B cell (primary cell): Measurements from ENCODE around the gene DOCK3. TPM values are rescaled to one million over a fixed set of nuclear protein-coding genes. Genes with fewer than 3 reads are reported as not detected.

Experiments
- ATAC-seq: fragments of 200-7000 bp; cut with Tn5 transposase; one replicate; pipeline ENCODE4 v1.10.0; 2021; ENCODE audit warnings: low read depth, mild to moderate bottlenecking, moderate number of reproducible peaks, moderate library complexity
- CTCF ChIA-PET: fragments of 350-600 bp; sonication (Branson Sonifier 250); formaldehyde crosslinking; loops from one replicate; lab custom pipeline; 2021; ENCODE audit warnings: antibody characterized with exemption, inconsistent platforms; lab: Charles Lee
- POLR2A ChIA-PET: fragments of 350-600 bp; sonication (Branson Sonifier 250); formaldehyde crosslinking; loops from one replicate; lab custom pipeline; 2021; ENCODE audit warnings: antibody characterized with exemption; lab: Charles Lee
- DNase-seq: peaks from one replicate; pipeline ENCODE4 v3.0.0; 2013
- H2AFZ ChIP-seq: 2 replicates; pipeline ENCODE4 v1.6.1; 2012; ENCODE audit warnings: mild to moderate bottlenecking, low read depth, low read length; ENCODE audit not compliant: insufficient read depth, poor library complexity, severe bottlenecking
- H3K27ac ChIP-seq, 2 donors: 1 replicate in 1 of 2; 2 replicates in 1 of 2; pipeline ENCODE4 v1.5.1; 2012 to 2013; ENCODE audit warnings: low read length in 2 of 2, mild to moderate bottlenecking in 2 of 2, moderate library complexity in 1 of 2
- H3K27me3 ChIP-seq, 4 experiments: fragments of 200-600 bp in 1 of 4; sonication (generic) in 1 of 4; replicated peaks in 1 of 4; 1 replicate in 2 of 4; 2 replicates in 2 of 4; pipeline versions ENCODE4 v1.6.1 to v1.7.0; 2013 to 2016; ENCODE audit warnings: low read length in 3 of 4, mild to moderate bottlenecking in 2 of 4, mixed read lengths in 1 of 4, moderate library complexity in 1 of 4; ENCODE audit not compliant: insufficient read depth in 4 of 4, control insufficient read depth in 3 of 4; ENCODE audit errors: control extremely low read depth in 1 of 4
- H3K36me3 ChIP-seq, 2 experiments: replicated peaks in 1 of 2; 1 replicate in 1 of 2; 2 replicates in 1 of 2; pipeline versions ENCODE4 v1.6.1 to v1.7.1; 2013; ENCODE audit warnings: low read length in 1 of 2; ENCODE audit not compliant: insufficient read depth in 2 of 2, control insufficient read depth in 1 of 2; ENCODE audit errors: control extremely low read depth in 1 of 2, extremely low read depth in 1 of 2
- H3K4me1 ChIP-seq, 2 donors: fragments of 200-600 bp in 1 of 2; sonication (generic) in 1 of 2; 1 replicate in 1 of 2; 2 replicates in 1 of 2; pipeline versions ENCODE4 v1.5.1 to v1.6.1; 2013 to 2017; ENCODE audit warnings: low read length in 2 of 2; ENCODE audit not compliant: control insufficient read depth in 2 of 2, insufficient read depth in 2 of 2
- H3K4me2 ChIP-seq: replicated peaks from 2 replicates; pipeline ENCODE3; 2012; ENCODE audit warnings: mild to moderate bottlenecking, low read depth, low read length; ENCODE audit not compliant: poor library complexity, severe bottlenecking
- H3K4me3 ChIP-seq, 5 experiments: fragments of 200-600 bp in 1 of 5; sonication (generic) in 1 of 5; 1 replicate in 3 of 5; 2 replicates in 2 of 5; pipeline versions ENCODE4 v1.5.1 to v1.7.0; 2011 to 2016; ENCODE audit warnings: low read length in 4 of 5, mild to moderate bottlenecking in 4 of 5, low read depth in 2 of 5, control low read depth in 1 of 5, moderate library complexity in 1 of 5; ENCODE audit not compliant: insufficient read depth in 1 of 5; ENCODE audit errors: control extremely low read depth in 1 of 5, extremely low read depth in 1 of 5
- H3K79me2 ChIP-seq: fragments of 200-600 bp; sonication (generic); one replicate; pipeline ENCODE4 v1.6.0; 2016; ENCODE audit warnings: low read length; ENCODE audit not compliant: control insufficient read depth, insufficient read depth
- H3K9ac ChIP-seq: fragments of 200-600 bp; sonication (generic); 2 replicates; pipeline ENCODE4 v1.6.1; 2017; ENCODE audit warnings: mild to moderate bottlenecking, low read length, moderate library complexity
- H3K9me3 ChIP-seq, 3 donors: one replicate each; pipeline versions ENCODE4 v1.6.1 to v1.7.1; 2013; ENCODE audit warnings: low read length in 2 of 3; ENCODE audit not compliant: control insufficient read depth in 2 of 3, insufficient read depth in 1 of 3; ENCODE audit errors: control extremely low read depth in 1 of 3
- H4K20me1 ChIP-seq: 2 replicates; pipeline ENCODE4 v1.6.0; 2012; ENCODE audit warnings: mild to moderate bottlenecking, low read length; ENCODE audit not compliant: insufficient read depth, control insufficient read depth, poor library complexity, severe bottlenecking
- H3K27ac Mint-ChIP-seq: one replicate; pipeline ENCODE4 v1.8.0; 2021; ENCODE audit warnings: mixed read lengths
- H3K27me3 Mint-ChIP-seq: one replicate; pipeline ENCODE4 v1.8.0; 2021; ENCODE audit warnings: mixed read lengths
- H3K4me1 Mint-ChIP-seq: one replicate; pipeline ENCODE4 v1.8.0; 2021; ENCODE audit warnings: mixed read lengths
- H3K4me3 Mint-ChIP-seq: one replicate; pipeline ENCODE4 v1.8.0; 2021; ENCODE audit warnings: mixed read lengths
- H3K9me3 Mint-ChIP-seq: one replicate; pipeline ENCODE4 v1.8.0; 2022; ENCODE audit warnings: mixed read lengths; ENCODE audit not compliant: insufficient read depth
- EZH2 ChIP-seq: IDR thresholded peaks from 2 replicates; pipeline ENCODE4 v1.6.1; 2012; ENCODE audit warnings: borderline replicate concordance, low read depth, mild to moderate bottlenecking, moderate library complexity, low read length; ENCODE audit not compliant: insufficient read depth, poor library complexity, severe bottlenecking
- WGBS: methylation state at CpG from one replicate; pipeline ENCODE4 v1.1.5; 2013; ENCODE audit warnings: missing lambda C conversion rate; ENCODE audit not compliant: insufficient coverage; 5-methylcytosine and 5-hydroxymethylcytosine counted together
- intact Hi-C: fragments of 100-400 bp; cut with micrococcal nuclease; formaldehyde crosslinking; loops from one replicate; pipeline ENCODE4 v1.10.0; 2022
- polyA plus RNA-seq: library from polyadenylated mRNA; depleted of rRNA; stranded (reverse); fragments of >200 nt; gene quantifications from 2 replicates; pipeline ENCODE4 v1.2.3, GENCODE V29; 2012
- total RNA-seq, 2 donors: library from RNA; stranded (reverse); fragments of 120-200 nt in 1 of 2; gene quantifications; 1 replicate in 1 of 2; 2 replicates in 1 of 2; pipeline versions ENCODE4 v1.2.3 to v1.2.4, GENCODE V29; 2013 to 2022
- TF ChIP-seq, protein P1 (sequence below): fragments of 200-600 bp; IDR thresholded peaks from one replicate; pipeline ENCODE4 v1.8.0; 2022; ENCODE audit warnings: antibody characterized with exemption, mild to moderate bottlenecking

The DOCK3 gene
- total and polyA plus RNA-seq, 2 donors (not counting 1 experiment from before 2014, with no cell fraction given) = 0.06 to 0.30 TPM

DNA sequence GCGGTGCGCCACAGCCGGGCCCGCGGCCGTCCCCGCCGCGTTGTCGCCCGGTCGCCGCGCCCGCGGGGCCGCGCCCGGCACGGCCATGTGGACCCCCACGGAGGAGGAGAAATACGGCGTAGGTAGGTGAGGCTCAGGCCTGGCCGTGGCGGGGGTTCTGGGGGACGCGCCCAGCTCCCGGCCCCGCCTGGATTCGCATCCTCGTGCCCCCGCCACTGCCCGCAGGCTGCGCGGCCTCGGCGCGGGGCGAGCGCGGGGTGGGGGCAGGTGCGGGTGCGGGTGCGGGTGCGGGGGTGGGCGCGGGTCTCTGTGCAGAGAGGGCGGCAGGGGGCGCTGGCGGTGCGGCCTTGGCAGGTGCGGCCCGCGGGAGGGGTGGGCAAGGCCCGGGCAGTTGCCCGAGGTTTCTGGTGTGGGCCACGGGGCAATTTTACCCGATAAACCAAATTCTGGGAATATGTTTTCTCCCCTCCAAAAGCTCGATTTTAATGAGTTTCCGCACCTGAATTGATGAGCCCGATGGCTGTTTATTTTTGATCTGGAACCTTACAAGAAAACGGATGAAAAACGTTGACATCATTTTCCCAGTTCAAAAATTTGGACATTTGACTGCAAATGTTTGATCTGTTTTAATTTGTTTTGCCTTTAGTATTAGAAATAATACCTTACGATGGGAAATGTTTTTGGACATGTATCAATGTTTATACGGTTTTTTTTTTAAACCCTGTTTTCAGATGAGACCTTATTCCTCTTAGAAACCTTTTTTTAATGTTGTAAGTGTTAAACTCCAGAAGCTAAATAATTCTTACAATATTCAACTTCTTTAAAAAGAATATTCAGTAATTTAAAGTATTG is 678 bp downstream of the DOCK3 start:
- POLR2A ChIA-PET = no interaction called here
- Histone ChIP-seq H3K4me2 (peak overlapping the region; percentile 87), H2AFZ (peak overlapping the region; percentile 62), H3K27me3 (peaks cover 0 to 47% (median 28%) of the 10 kb centered on the region in 4 experiments), H3K9me3 (no peaks in the 10 kb centered on the region), H4K20me1 (no peaks in the 10 kb centered on the region), H3K4me1 (peaks cover 3 to 12% of the 10 kb centered on the region in 2 donors), H3K9ac (peak overlapping the region; percentile 35), H3K27ac (no peak overlapping the region), H3K79me2 (no peaks in the 10 kb centered on the region), H3K4me3 (peak overlapping the region in 3 of 5 experiments; percentile 31 to 46 (median 46)), H3K36me3 (no peaks in the 10 kb centered on the region)
- H3K27me3 Mint-ChIP-seq = peaks cover 53% of the 10 kb centered on the region
- peak; percentile 55 for DNase-seq
- no peaks in the 10 kb centered on the region for H3K9me3 Mint-ChIP-seq
- peak overlapping the region; percentile 81 for H3K4me3 Mint-ChIP-seq
- intact Hi-C loops = no loop called here
- TF ChIP-seq, protein P1, sequence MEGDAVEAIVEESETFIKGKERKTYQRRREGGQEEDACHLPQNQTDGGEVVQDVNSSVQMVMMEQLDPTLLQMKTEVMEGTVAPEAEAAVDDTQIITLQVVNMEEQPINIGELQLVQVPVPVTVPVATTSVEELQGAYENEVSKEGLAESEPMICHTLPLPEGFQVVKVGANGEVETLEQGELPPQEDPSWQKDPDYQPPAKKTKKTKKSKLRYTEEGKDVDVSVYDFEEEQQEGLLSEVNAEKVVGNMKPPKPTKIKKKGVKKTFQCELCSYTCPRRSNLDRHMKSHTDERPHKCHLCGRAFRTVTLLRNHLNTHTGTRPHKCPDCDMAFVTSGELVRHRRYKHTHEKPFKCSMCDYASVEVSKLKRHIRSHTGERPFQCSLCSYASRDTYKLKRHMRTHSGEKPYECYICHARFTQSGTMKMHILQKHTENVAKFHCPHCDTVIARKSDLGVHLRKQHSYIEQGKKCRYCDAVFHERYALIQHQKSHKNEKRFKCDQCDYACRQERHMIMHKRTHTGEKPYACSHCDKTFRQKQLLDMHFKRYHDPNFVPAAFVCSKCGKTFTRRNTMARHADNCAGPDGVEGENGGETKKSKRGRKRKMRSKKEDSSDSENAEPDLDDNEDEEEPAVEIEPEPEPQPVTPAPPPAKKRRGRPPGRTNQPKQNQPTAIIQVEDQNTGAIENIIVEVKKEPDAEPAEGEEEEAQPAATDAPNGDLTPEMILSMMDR = peak; percentile 45
- TF ChIP-seq EZH2 = no peak
- under 1% methylated on average over 55 of the region's 65 CpGs for WGBS
- CTCF ChIA-PET = interaction anchor here (0.9 to 1.0 kb wide), 2 partner anchors 23 to 697 kb away, joined by 3 to 4 read pairs; no protein-coding TSS in a partner anchor
- peaks cover 9% of the 10 kb centered on the region for H3K4me1 Mint-ChIP-seq
- no peak overlapping the region for H3K27ac Mint-ChIP-seq
- peak; percentile 43 for ATAC-seq
